RKO (cell line): ENCODE results near the gene CTNND2.

Experiments used
- DNase-seq: peaks from one replicate; pipeline ENCODE4 v3.0.0-alpha.2; 2016; ENCODE audit warnings: low spot score

Gene CTNND2

DNA sequence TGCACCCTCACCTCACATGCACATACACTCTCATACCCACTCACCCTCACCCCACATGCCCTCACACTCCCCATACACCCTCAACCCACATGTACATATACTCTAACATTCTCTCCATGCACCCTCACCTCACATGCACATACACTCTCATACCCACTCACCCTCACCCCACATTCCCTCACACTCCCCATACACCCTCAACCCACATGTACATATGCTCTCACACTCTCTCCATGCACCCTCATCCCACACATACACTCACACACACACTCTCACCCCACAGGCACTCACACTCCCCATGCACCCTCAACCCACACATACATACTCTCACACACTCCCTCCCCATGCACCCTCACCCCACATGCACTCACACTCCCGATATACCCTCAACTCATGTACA lies 593.0 kb downstream of the CTNND2 start:
- no peak for DNase-seq

DNA sequence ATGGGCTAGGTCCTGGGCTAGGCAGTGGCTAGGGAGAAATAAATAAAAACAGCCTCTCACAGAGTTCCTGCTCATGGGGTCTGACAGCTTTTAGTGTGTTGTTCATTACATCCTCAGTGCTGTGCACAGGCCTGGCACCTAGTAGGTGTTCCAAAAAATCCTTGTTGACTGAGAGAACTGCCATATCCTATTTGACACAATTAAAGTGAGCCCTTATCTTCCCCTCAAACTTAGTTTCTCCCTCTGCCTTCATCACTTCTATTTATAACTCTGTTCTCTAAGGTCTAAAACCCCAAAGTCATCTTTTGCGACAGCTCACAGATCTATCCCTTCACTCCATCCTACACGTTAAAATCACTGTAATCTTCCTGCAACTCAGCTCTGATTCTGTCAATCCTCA lies 594.1 kb downstream of the CTNND2 start:
- DNase-seq: no peak

DNA sequence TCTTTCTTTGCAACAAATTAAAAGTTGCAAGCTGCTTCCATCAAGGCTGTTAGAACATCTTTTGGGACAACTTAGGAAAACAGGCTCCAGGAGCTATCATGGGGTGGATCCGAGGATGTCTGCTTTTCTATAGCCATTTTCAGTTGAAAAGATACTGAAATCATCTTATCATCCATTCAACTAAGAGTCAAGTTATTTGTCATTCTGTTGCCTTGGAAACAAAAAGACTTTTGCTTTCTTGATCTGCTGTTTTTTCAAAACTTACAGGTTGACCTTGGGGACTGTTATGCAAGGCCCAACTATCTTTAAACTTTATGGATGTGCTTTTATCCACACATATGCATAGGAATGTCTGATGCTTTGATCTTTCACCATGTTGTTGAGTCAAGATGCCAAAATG lies 597.9 kb downstream of the CTNND2 start:
- DNase-seq: no peak

DNA sequence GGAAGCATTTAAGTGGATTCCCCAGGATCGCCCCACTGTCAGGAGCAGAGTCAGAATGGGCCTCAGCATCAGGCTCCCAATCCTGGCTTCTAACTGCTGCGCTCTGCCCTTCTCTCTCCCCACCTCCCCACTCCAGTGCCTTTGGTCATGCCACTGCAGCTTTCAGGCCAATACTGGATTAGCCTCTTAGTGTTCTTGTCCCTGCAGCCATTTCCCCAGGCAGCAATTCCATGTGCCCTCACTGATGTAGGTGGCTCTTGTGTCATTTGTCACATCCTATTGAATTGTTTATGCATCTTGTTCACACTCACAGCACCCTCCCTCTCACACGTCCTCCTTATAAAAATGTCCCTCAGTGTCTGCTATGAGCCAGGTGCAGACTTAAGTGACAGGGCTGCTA lies 599.0 kb downstream of the CTNND2 start:
- no peak for DNase-seq

DNA sequence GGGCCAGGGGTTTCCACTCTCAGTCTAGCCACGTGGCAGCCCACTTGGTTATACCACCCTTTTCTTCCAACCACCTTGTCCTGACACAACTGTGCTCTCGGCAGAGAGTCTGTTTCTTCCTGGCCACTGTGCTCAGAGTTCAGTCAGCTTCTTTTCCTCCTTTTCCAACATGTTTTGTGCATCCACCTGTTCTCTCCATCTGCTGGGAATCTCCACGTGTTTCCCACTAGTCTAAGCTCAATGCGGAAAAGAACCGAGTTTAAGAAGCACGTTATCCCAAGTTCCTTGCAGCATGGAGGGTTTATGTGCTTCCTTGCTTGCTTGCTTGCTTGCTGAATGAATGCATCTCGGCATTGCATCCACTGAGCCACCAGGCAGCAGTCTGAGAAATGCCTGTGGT lies 599.6 kb downstream of the CTNND2 start:
- no peak for DNase-seq

DNA sequence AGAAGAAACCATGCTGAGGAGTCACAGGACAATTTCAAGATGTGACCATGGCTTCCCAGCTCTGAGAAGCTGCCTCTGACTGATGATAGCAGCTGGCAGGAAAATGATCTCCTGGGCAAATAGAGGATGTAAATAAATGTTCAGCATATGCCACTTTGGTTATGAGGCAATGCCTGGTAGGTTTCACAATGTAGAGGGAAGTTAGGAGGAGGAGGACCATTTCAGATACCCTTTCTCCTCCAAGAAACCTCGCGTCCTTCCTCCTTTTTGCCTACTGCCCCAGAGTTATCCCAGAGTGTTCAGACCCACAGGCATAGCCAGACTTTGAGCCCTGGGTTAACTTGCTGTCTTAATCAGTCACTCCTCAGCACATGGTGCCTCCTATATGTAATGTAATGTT lies 601.6 kb downstream of the CTNND2 start:
- DNase-seq: no peak

DNA sequence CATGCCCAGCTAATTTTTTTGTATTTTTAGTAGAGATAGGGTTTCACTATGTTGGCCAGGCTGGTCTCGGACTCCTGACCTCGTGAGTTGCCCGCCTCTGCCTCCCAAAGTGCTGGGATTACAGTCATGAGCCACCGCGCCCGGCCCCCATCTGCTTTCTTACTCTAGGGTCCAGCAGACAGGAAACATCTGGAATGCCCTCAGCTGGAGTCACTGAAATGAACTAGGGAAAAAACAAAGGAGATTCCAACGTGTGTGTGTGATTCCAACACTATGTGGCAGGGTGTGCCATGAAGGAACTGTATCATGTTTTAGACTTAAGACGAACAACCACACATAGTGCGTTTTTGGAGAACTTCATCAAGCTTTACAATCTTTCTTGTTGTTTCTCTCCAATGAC lies 603.1 kb downstream of the CTNND2 start:
- DNase-seq: no peak

DNA sequence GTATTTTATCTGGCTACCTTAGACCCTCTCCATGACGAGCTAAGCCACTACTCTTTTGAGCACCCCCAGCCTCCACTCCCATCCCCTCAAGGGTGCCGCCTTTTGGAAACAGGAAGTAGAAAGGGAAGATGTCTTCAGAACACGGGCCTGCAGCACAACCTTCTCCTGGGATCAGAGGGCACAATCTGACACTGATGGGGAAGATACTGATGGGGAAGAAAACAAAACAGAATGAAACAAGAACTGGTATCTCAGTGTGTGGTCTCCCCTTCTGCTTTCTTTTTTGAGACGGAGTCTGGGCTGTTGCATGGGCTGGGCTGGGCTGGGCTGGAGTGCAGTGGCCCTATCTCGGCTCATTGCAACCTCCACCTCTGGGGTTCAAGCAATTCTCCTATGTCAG lies 603.5 kb downstream of the CTNND2 start:
- DNase-seq: no peak

DNA sequence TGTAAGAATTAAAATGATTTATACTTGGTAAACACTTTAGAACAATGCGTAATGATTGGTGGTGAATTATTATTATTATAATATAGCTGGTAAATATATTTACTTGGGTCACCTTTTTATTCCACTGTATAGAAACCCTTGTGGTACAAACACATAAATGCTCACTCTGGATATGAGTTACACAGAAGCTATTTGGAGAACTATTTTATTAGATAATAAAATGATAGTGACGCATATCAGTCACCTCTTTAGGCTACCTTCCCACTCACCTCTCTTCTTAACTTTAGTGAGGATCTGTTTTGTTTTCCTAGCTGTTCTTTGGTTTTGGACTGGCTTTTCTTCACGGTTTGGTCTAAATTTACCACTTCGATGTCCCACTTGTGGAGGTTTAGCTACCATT lies 605.4 kb downstream of the CTNND2 start:
- DNase-seq: no peak

DNA sequence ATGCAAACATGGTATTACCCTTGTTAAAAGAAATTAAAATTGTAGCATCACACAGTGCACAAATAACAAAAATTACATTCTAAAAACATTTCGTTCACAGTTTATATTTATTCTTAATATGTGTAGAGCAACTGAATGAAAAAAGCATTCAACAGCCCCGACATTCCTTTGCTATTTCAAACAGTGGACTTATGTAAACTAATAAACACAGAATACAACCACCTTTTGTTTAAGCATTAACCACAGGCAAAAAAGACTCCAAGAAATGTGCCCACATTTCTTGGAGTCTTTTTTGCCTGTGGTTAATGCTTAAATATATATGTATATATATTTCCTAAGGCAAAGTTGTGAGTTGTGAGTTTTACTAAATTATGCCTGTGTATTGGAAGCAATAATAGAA lies 610.7 kb downstream of the CTNND2 start:
- no peak for DNase-seq

DNA sequence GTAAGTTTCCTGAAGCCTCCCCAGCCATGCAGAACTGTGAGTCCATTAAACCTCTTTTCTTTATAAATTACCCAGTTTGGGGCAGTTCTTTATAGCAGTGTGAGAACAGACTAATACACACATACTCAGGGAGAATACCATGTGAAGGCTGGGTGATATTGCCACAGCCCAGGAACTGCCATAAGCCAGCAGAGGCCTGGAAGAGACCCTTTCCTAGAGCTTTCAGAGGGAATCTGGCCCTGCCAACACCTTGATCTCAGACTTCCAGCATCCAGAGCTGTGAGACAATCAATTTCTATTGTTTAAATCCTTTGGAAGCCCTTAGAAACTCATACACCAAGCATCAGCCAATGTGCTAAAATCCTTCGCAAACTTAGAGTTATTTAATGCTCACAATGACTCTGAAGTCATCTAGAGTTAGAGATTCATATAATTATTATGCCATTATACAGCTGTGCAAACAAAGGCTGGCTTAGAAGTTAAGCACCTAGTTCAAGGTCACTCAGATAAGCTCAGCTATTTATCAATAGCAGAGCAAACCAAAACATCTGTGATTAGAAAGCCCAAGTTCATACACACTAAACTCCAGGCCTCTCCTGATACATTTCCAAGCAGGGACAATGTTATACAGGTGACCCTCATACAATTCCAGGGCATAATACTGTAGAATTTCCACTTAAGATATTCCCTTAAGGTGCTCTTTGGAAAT lies 611.4 kb downstream of the CTNND2 start:
- no peak for DNase-seq

DNA sequence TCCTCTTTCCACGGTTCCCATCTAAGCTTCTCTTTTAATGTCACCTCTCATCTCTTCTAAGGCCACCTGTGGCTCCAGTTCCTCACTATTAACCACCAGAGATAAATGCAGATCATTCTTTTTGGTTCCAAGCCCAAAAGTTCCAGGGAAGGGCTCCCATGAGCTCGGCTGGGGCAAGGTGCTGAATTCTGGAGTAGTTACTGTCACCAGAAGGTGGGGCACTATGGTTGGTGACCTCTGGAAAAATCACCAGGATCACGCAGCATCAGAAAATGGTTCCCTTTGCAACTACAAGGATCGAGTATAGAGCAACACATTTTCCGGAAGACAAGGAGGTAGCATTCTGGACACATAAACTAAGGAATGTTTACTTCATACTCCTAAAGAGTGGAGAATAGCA lies 614.5 kb downstream of the CTNND2 start:
- DNase-seq: no peak

DNA sequence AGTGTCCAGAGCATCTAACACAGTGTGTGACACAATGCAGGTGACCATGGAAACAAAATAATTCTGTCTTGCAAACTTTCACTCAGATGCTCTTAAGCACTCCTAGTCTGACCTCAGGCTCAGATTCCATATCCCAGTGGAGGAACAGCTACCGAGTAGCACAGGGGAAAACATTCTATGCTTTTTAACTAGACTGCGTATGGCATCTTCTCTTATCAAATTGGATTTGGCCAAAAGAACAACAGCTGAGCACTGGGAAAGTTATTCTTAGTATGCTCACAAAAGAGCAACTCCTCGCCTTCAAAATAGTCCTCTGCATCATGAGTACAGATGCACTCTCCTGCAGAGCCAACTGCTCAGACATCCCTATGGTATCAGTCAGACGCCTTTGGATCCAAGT lies 615.0 kb downstream of the CTNND2 start:
- DNase-seq: no peak

DNA sequence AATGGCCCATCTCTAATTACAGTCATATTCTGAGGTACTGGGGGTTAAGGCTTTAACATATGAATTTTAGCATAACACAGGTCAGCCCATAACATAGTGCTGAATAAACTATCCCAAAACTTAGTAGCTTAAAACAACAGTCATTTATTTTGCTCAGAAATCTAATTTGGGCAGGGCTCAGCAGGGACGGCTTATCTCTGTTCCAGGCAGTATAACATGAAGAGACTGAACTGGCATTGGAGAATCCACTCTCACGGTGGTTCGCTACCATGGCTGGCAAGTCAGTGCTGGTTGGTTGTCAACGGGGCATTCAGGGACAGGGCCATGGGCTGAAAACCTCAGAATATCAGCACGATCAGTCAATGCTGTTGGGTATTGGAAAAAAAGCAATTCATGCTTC lies 622.4 kb downstream of the CTNND2 start:
- DNase-seq: no peak

DNA sequence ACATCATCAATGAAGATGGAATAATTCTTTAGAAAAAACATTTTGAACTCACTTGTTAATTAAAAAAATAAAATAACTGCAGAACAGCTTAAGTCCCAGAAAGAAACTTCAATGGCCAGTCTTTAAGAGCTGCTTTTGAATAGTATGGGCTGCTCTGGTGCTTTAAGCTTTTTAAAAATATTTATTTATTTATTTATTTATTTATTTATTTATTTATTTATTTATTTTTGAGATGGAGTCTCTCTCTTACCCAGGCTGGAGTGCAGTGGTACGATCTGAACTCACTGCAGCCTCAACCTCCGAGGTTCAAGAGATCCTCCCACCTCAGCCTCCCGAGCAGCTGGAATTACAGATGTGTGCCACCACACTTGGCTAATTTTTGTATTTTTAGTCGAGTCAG lies 626.9 kb downstream of the CTNND2 start:
- DNase-seq: no peak

DNA sequence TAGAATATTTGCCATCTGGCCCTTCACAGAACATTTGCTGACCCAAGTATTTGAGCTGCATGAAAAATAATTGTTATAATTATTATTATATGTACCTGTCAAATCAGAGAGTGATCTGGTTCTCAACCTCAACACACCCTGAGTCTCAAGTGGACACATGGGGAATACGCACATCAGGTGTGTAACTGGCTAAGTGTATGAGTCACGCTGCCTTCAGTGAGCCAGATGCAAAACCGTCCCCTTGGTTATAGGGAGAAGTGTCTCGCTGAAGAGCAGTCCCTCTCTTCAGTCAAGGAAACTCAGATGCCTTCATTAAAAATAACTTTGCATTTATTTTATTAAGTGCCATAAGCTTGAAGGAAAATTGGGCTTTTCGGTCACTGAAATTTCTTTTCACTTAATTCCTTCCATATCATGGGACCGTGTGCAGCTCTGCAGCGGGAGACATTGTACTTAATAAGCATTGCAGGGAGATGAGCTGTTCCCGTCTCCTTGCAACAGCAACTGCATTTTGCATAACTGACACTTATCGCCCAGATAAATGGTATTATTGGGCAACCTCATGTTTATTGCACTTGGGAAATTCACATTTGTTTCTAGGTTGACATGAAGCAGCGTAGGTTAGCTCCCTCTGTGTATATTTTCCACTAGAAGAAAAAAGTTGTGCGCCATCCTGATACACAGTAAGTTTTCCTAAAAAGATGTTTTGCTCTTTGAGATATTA lies 630.9 kb downstream of the CTNND2 start:
- no peak for DNase-seq

DNA sequence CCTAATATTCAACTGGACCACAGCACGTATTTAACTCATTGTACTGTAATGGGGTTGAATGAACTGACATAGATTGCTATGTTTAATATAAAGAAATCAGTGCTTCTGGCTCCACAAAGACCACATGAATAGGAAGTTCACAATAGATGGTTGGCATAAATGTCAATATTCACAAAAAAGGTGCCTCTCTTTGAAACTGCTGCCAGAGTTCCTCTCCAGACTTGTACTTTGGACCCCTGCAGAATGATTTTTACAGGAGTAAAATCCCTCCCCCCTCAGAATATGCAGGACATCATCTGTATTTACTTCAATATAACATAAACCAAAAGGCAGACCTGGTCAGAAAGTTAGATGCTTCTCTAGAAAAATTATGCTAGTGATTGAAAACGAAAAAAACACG lies 634.7 kb downstream of the CTNND2 start:
- DNase-seq: no peak

DNA sequence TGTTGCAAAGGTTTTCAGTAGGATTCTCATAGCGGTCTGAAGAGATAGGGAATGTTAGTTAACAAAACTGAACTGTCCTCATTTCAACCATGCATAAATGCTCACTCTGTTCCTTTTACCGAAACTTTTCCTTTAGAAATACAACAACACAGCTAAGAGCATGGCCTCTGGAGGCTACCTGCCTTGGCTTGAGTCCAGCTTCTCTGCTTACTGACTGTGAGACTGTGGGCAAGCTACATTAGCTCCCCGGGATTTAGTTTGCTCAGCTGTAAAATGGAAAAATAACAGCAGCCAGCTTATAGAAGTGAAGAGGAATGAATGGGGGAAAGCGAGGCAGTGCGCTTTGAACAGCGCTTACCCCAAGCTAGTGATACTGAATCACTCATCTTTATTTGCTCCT lies 635.4 kb downstream of the CTNND2 start:
- no peak for DNase-seq

DNA sequence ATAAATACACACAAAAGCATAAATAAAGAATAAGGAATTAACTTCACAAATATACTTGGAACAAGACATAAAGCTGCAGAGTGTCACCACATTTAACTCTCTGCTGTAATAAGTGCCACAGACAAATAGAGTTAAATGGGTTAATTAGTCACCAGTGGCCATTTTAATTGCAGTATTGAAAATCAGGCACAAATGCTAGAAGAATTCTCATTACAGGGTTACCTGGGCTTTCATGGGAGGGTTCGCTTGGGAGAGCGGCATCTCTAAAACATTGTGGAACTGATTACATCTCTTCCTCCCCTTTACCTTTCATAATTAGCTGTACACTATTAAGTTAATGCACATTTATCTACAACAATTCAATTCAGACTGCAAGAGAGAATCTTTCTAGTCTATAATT lies 637.9 kb downstream of the CTNND2 start:
- no peak for DNase-seq

DNA sequence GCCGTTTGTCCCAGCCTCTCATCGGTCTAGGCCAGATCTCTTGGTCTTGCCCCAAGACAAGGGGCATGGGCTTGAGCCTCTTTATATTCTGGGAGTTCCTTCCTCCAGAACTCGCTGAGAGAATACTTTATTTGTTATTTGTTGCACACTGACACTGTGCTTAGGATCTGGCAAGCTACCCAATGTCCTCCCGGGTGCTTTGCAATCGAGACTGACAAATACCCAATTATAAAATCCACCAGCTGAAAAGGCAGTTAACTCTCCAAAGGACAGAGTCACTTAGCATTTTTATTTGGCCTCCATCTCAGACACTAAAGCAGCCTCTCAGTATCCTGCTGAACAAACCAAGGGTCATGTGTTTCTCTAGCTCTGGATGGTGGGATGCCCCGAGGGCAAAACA lies 643.0 kb downstream of the CTNND2 start:
- no peak for DNase-seq

DNA sequence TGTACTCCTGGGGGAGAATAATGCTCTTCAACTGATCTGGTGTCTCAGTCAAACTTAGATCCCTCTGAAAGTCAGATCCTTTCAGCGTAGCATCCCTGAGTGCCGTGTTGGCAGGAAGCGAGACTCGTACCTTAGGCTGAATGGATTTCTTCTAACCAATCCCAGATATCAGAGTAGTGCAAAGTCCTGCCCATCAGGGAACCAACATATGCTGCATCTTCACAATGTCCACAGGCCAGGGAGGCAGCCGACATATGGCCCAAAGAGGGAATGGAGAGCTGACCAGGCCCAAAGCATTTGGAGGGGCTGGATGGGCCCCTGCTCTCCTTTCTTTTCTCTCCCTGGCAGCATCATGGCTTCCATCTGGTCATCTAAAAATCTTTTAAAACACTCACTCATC lies 646.2 kb downstream of the CTNND2 start:
- DNase-seq: no peak

DNA sequence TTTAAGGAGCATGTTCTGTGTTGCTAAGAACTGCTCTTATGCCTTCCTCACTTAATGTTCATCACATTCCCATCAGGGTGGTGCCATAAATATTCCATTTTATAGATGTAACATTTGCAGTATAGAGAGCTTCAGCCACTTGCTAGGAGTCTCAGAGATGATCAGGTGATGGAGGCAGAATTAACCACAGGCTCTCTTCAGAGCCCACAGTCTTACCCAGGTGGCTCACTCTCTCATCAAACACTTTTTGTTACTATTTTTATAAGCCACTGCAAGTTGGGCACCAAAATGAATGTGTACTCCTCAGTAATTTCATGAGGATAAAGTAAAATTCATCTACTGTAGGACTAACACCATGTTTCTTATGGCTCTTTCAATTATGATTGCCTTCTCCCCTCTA lies 651.7 kb downstream of the CTNND2 start:
- DNase-seq: no peak

DNA sequence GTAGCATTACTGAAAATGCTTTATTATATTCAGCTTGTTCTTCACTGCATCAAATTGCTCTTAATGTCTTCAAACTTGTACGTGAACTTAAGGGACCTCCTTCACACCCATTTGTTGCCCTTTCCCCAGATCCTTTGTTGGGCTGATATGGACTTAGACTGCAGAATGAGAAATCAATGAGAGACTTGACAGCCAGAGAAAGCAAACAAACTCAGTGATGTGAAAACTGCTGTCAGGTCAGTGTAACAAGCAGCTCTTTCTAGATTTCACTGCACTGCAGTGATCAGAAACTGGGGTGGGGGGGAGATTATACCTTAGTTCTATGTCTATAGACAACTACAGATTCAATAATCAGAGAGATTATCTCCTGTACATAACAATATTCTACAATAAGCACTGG lies 652.2 kb downstream of the CTNND2 start:
- no peak for DNase-seq

DNA sequence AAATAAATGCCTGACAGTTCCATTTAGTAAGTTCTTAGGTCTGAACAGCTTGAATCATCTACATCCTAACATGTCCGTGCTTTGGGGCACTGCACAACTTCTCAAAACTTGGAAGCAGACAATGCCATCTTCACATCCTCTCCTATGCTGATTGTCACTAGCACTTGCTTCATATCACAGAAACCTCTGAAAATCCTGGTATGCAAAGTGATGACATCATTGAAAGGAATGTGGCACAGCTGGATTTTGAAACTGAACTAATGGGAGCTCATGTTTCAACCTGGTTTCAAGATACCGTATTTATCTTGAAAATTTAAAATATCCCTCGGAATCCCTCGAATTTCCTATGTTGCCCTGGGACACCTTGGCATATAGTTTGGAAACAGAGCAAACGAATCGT lies 653.0 kb downstream of the CTNND2 start:
- no peak for DNase-seq
